Measurements from ENCODE around the gene EZH2.

Gene EZH2

GRCh38 chr7:148804343-148805235 is 79.5 kb downstream of the EZH2 start:
- DNase-seq: no peak

- DNase-seq: no peak
Observed at GRCh38 chr7:148803094-148803493, 81.0 kb downstream of the EZH2 start.

GRCh38 chr7:148802101-148802493 is 82.0 kb downstream of the EZH2 start:
- no peak for DNase-seq

GRCh38 chr7:148800677-148801076 is 83.4 kb downstream of the EZH2 start:
- no peak for DNase-seq

- DNase-seq: no peak
Observed at GRCh38 chr7:148799893-148800555, 84.1 kb downstream of the EZH2 start.

- no peak for DNase-seq
Observed at GRCh38 chr7:148796841-148797240, 87.2 kb downstream of the EZH2 start.

- DNase-seq: no peak
Observed at GRCh38 chr7:148794476-148794875, 89.6 kb downstream of the EZH2 start.

- no peak for DNase-seq
Observed at GRCh38 chr7:148793590-148793989, 90.5 kb downstream of the EZH2 start.

- no peak for DNase-seq
Observed at GRCh38 chr7:148791546-148791945, 92.5 kb downstream of the EZH2 start.

GRCh38 chr7:148790850-148791249 is 93.2 kb downstream of the EZH2 start:
- DNase-seq: no peak

- DNase-seq: no peak
Observed at GRCh38 chr7:148790131-148790726, 93.9 kb downstream of the EZH2 start.

GRCh38 chr7:148789220-148789619 is 94.9 kb downstream of the EZH2 start:
- no peak for DNase-seq

GRCh38 chr7:148787571-148788295 is 96.4 kb downstream of the EZH2 start:
- no peak for DNase-seq

GRCh38 chr7:148783801-148784527 is 100.1 kb downstream of the EZH2 start:
- no peak for DNase-seq

- no peak for DNase-seq
Observed at GRCh38 chr7:148782757-148783456, 101.2 kb downstream of the EZH2 start.

- DNase-seq: no peak
Observed at GRCh38 chr7:148774471-148774870, 109.6 kb downstream of the EZH2 start.

- no peak for DNase-seq
Observed at GRCh38 chr7:148773334-148773733, 110.8 kb downstream of the EZH2 start.

GRCh38 chr7:148772297-148773089 is 111.6 kb downstream of the EZH2 start:
- no peak for DNase-seq

GRCh38 chr7:148770004-148770403 is 114.1 kb downstream of the EZH2 start:
- no peak for DNase-seq

GRCh38 chr7:148763622-148764021 is 120.5 kb downstream of the EZH2 start:
- DNase-seq: no peak

Measured in NCI-H1694 (cell line).